Activated naive CD8-positive, alpha-beta T cell treated with anti-CD3 and anti-CD28 coated beads, Interleukin-2, amount 10 ng/mL, durations not matched to agents 7 days and 5 days (primary cell): Measurements from ENCODE around the gene MRPS16. TPM values are rescaled to one million over a fixed set of nuclear protein-coding genes. Genes with fewer than 3 reads are reported as not detected.

Source experiments
- ATAC-seq: fragments of 150-1000 bp; cut with Tn5 transposase; one replicate; pipeline ENCODE4 v1.10.0; 2021; ENCODE audit warnings: low read depth, moderate library complexity
- POLR2A ChIA-PET: fragments of 350-600 bp; sonication (Branson Sonifier 250); formaldehyde crosslinking; loops from one replicate; lab custom pipeline; 2021; ENCODE audit warnings: antibody characterized with exemption; lab: Charles Lee
- DNase-seq: peaks from one replicate; pipeline ENCODE4 v3.0.0; 2021
- H3K27ac Mint-ChIP-seq: one replicate; pipeline ENCODE4 v1.8.0; 2022; ENCODE audit warnings: mild to moderate bottlenecking, mixed read lengths
- H3K27me3 Mint-ChIP-seq: one replicate; pipeline ENCODE4 v1.8.0; 2022; ENCODE audit warnings: mild to moderate bottlenecking, moderate library complexity, mixed read lengths
- H3K36me3 Mint-ChIP-seq: one replicate; pipeline ENCODE4 v1.8.0; 2021; ENCODE audit warnings: mild to moderate bottlenecking, mixed read lengths
- H3K4me1 Mint-ChIP-seq: one replicate; pipeline ENCODE4 v1.8.0; 2021; ENCODE audit warnings: mixed read lengths
- H3K4me3 Mint-ChIP-seq: one replicate; pipeline ENCODE4 v1.8.0; 2022; ENCODE audit warnings: mild to moderate bottlenecking, moderate library complexity, mixed read lengths
- H3K9me3 Mint-ChIP-seq: one replicate; pipeline ENCODE4 v1.8.0; 2021; ENCODE audit warnings: mixed read lengths
- total RNA-seq, 2 experiments: library from RNA; stranded (reverse); gene quantifications; one replicate each; pipeline ENCODE4 v1.2.3, GENCODE V29; 2021

The MRPS16 gene
- total RNA-seq, 2 experiments from 2014 or later: 73.5 to 78.4 TPM

DNA sequence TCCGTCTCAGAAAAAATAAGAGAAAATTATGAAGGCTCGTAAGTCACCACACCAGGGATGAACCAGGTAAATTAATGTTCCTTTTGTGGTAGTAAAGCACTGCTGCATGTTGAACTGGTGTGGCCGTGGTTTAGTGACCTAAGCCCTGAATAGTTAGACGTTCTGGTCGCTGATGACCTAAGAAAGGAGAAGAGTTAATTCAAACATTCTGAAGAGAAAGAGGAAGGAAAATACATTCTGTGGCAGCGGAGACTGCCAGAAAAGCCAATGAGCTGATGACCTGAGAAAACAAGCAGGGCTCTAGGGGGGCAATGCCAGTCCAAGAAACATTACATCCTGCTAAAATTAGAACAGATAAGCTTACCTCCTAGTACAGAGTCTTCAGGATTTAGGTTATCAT is 22.9 kb downstream of the MRPS16 start:
- Mint-ChIP-seq H3K27me3 (no peaks in the 10 kb centered on the region), H3K4me1 (no peaks in the 10 kb centered on the region), H3K9me3 (no peaks in the 10 kb centered on the region), H3K27ac (no peak overlapping the region), H3K36me3 (peaks cover 7% of the 10 kb centered on the region), H3K4me3 (no peak overlapping the region)
- DNase-seq (no peak), ATAC-seq (no peak)
- POLR2A ChIA-PET: interaction anchor here (0.8 kb wide), 2 partner anchors 9 to 129 kb away, joined by 3 to 4 read pairs; partner anchors contain the start of gene CFAP70

DNA sequence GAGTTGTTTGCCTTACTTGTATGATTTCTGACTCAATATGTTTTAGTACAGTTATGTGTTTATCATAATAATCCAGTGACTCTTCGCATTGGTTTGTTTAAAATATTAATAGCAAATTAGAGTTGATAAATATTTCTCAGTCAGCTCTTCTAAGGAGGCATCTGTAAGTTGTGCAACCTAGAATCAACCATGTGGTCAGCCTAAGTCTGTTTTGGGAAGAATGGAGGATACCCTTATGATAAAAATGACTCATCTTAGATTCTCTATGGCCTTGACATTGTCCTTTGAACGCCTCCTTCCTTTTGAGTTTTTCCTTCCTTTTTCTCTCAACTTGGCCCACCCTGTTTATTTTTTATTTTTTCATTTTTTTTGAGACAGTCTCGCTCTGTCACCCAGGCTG is 24.2 kb downstream of the MRPS16 start:
- Mint-ChIP-seq H3K4me1 (no peaks in the 10 kb centered on the region), H3K27ac (no peak overlapping the region), H3K36me3 (peaks cover 7% of the 10 kb centered on the region), H3K27me3 (no peaks in the 10 kb centered on the region), H3K9me3 (no peaks in the 10 kb centered on the region), H3K4me3 (no peak overlapping the region)
- no peak for DNase-seq
- POLR2A ChIA-PET: no interaction called here
- no peak for ATAC-seq

DNA sequence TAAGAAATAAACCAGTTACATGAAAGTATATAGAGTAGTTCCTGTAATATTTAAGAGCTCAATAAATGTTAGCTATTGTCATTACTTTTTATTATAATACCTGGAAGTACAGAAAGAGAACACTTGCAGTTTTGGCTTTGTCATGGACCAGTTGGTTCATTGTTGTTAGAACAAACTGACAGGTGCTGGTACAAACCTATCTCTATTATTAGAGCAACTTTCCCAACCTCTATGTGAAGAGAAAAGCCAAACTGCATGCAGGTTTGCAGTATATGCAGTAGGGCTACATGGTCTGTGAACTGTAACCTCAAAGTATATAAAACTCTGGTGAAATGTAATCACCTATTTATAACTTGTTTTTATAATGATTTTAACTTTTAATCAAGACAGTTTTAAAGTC is 25.8 kb downstream of the MRPS16 start:
- H3K4me1 Mint-ChIP-seq: no peaks in the 10 kb centered on the region
- H3K9me3 Mint-ChIP-seq: no peaks in the 10 kb centered on the region
- DNase-seq (no peak), ATAC-seq (no peak)
- H3K4me3 Mint-ChIP-seq: no peak overlapping the region
- POLR2A ChIA-PET: interaction anchor here (1.4 kb wide), 1 partner anchor 21 kb away, joined by 3 read pairs; the partner anchor contains the start of gene DNAJC9
- H3K27ac Mint-ChIP-seq: no peak overlapping the region
- H3K27me3 Mint-ChIP-seq: no peaks in the 10 kb centered on the region
- H3K36me3 Mint-ChIP-seq: peaks cover 3% of the 10 kb centered on the region

DNA sequence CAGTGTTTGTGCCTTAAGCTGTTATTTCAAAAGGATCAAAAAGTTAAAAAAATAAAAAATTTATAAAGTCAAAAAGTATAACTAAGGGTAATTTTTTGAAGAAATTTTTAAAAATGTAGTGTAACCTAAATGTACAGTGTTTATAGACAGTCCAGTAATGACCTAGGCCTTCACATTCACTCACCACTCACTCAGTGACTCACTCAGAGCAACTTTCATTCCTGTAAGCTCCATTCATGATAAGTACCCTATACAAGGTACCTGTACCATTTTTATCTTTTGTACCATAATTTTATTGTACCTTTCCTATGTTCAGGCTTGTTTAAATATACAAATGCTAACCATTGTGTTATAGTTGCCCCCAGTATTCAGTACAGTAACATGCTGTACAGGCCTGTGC is 26.9 kb downstream of the MRPS16 start:
- H3K36me3 Mint-ChIP-seq: peaks cover 7% of the 10 kb centered on the region

DNA sequence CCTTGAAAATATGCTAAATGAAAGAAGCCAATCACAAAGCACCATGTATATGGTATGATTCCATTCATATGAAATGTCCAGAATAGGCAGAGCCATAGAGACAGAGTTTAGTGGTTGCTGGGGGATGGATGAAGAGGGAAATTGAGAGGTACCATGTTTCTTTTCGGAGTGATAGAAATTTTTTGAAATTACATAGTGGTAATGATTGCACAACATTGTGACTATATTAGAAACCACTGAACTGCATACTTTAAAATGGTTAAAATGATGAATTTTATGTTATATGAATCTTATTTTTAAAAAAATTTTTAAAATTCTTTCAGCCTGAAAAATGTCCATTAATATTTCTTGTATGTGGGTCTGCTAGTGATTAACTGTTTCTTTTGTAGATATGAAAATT is 31.5 kb downstream of the MRPS16 start:
- peaks cover 33% of the 10 kb centered on the region for H3K36me3 Mint-ChIP-seq
- H3K4me3 Mint-ChIP-seq: no peak overlapping the region
- no peaks in the 10 kb centered on the region for H3K27me3 Mint-ChIP-seq
- H3K27ac Mint-ChIP-seq: no peak overlapping the region
- peaks cover 8% of the 10 kb centered on the region for H3K4me1 Mint-ChIP-seq
- ATAC-seq (no peak), DNase-seq (no peak)
- no peaks in the 10 kb centered on the region for H3K9me3 Mint-ChIP-seq
- POLR2A ChIA-PET: no interaction called here

More for the DNA sequence above, 26.9 kb downstream of the MRPS16 start:
- ATAC-seq (no peak), DNase-seq (no peak)
- no peaks in the 10 kb centered on the region for H3K9me3 Mint-ChIP-seq
- H3K27ac Mint-ChIP-seq: no peak overlapping the region
- H3K4me3 Mint-ChIP-seq: no peak overlapping the region
- no peaks in the 10 kb centered on the region for H3K4me1 Mint-ChIP-seq
- POLR2A ChIA-PET: interaction anchor here (1.4 kb wide), 1 partner anchor 22 kb away, joined by 3 read pairs; the partner anchor contains the start of gene DNAJC9
- H3K27me3 Mint-ChIP-seq: no peaks in the 10 kb centered on the region

DNA sequence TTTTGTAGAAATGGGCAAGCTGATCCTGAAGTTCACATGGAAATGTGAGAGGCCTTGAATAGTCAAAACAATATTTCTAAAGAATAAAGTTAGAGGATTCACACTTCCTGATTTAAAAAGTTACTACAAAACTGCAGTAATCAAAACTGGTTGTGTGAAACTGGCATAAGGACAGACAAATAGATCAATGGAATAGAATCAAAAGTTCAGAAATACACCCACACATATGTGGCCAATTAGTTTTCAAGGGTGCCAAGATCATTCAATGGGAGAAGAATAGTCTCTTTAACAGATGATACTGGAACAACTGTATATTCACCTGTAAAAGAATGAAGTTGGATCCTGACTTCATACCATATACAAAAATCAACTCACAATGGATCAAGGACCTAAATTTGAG is 33.1 kb downstream of the MRPS16 start:
- Mint-ChIP-seq H3K4me1 (peaks cover 8% of the 10 kb centered on the region), H3K36me3 (peaks cover 41% of the 10 kb centered on the region), H3K27me3 (no peaks in the 10 kb centered on the region), H3K27ac (no peak overlapping the region), H3K9me3 (no peaks in the 10 kb centered on the region), H3K4me3 (no peak overlapping the region)
- no peak for ATAC-seq
- POLR2A ChIA-PET: interaction anchor here (1.2 kb wide), 1 partner anchor 28 kb away, joined by 3 read pairs; the partner anchor contains the start of gene DNAJC9
- no peak for DNase-seq

DNA sequence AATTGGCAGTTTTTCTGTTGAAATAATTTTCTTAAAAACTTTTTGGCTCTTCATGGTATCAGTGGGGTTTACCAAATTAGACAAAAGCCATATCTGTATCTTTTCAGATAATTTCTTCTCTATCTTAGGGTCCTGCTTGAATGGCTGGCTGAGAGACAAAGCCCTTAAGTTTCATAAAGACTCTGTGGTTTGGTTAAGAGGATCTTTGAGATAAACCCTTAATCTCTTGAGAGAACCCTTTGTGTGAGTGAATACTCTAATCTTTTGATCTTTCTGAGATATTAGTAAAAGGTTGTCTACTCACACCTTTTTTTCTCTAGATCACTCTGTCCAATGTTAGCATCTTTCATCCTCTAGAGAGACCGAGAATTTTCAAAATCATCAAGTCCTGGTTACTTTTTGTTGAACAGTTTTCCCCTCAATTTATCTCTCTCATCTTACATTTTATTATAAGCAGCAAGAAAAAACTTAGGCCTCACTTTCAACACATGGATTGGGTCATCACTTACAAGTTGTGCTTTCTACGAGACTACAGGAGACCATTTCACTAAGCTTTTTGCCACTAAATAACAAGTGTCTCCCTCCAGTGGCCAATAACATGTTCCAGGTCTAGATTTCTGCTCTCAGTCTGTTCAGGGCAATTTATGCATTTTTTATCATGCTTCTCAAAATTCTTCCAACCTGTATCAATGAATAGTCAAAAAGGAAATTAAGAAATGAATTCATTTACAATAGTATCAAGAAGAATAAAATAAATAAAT is 33.8 kb downstream of the MRPS16 start:
- no peak for ATAC-seq
- POLR2A ChIA-PET: interaction anchor here (1.2 kb wide), 1 partner anchor 28 kb away, joined by 3 read pairs; the partner anchor contains the start of gene DNAJC9
- Mint-ChIP-seq H3K36me3 (peaks cover 43% of the 10 kb centered on the region), H3K4me1 (peaks cover 8% of the 10 kb centered on the region), H3K9me3 (no peaks in the 10 kb centered on the region), H3K27me3 (no peaks in the 10 kb centered on the region), H3K4me3 (no peak overlapping the region), H3K27ac (no peak overlapping the region)
- no peak for DNase-seq

DNA sequence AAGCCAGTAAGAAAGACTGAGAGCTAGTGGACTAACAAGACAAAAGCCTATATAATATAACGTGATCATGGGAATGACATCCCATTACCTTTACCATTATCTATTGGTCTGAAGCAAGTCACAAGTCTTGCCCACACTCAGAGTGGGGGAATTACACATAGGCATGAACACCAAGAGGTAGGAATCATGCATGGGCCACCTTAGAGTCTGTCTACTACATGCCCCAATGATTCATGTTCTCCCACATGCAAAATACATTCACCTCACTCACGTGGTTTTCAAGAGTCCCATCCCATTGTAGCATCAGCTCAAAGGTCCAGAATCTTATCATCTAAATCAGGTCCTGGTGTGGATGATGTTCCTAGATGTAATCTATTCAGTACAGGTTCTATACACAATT is 34.8 kb downstream of the MRPS16 start:
- ATAC-seq (no peak), DNase-seq (no peak)
- H3K27me3 Mint-ChIP-seq: no peaks in the 10 kb centered on the region
- no peak overlapping the region for H3K27ac Mint-ChIP-seq
- H3K4me3 Mint-ChIP-seq: no peak overlapping the region
- H3K4me1 Mint-ChIP-seq: peaks cover 8% of the 10 kb centered on the region
- no peaks in the 10 kb centered on the region for H3K9me3 Mint-ChIP-seq
- H3K36me3 Mint-ChIP-seq: peaks cover 48% of the 10 kb centered on the region
- POLR2A ChIA-PET: no interaction called here

DNA sequence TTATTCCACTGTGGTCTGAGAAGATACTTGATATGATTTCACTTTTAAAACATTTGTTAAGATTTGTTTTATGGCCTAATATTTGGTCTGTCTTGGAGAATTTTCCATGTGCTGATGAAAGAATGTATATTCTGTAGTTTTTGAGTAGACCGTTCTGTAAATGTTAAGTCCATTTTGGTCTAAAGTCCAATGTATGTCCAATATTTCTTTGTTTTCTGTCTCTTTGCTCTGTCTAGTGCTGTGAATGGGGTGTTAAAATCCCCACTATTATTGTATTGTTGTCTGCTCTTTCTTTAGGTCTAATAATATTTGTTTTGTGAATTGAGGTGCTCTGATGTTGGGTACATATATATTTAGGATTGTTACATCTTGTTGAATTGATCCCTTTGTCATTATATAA is 36.7 kb downstream of the MRPS16 start:
- H3K27me3 Mint-ChIP-seq: no peaks in the 10 kb centered on the region
- DNase-seq (no peak), ATAC-seq (no peak)
- POLR2A ChIA-PET: no interaction called here
- no peak overlapping the region for H3K4me3 Mint-ChIP-seq
- no peak overlapping the region for H3K27ac Mint-ChIP-seq
- H3K36me3 Mint-ChIP-seq: peaks cover 45% of the 10 kb centered on the region
- peaks cover 8% of the 10 kb centered on the region for H3K4me1 Mint-ChIP-seq
- H3K9me3 Mint-ChIP-seq: no peaks in the 10 kb centered on the region

DNA sequence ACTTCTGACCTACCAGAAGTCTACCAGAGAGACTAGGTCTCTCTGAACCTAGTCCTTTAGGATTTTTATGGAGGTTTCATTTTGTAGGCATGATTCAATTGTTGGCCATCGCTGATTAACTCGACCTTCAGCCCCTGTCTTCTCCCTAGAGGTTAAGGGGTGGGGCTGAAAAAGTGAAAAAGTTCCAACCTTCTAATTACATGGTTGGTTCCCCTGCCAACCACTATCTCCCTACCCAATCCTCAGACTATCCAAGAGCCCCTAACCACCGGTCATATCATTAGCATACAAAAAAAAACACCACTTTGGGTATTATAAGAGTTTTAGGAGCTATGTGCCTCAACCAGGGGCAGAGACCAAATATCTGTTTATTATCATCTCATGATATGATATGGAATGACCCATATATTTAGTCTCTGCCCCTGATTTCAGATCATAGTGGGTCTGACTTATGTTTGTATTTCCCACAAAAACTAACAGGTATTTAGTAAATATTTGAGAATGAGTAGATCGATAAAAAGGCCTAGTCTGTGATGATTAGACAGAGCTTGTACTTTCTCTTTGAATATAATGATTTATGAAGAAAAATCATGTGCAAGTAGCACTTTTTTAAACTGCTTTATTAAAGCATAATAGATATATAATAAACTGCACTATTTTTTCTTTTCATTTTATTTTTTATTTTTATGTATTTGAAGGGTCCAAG is 41.2 kb downstream of the MRPS16 start:
- Mint-ChIP-seq H3K27me3 (no peaks in the 10 kb centered on the region), H3K4me1 (no peaks in the 10 kb centered on the region), H3K36me3 (peaks cover 30% of the 10 kb centered on the region), H3K9me3 (no peaks in the 10 kb centered on the region), H3K4me3 (no peak overlapping the region), H3K27ac (no peak overlapping the region)
- DNase-seq (no peak), ATAC-seq (no peak)
- POLR2A ChIA-PET: no interaction called here

DNA sequence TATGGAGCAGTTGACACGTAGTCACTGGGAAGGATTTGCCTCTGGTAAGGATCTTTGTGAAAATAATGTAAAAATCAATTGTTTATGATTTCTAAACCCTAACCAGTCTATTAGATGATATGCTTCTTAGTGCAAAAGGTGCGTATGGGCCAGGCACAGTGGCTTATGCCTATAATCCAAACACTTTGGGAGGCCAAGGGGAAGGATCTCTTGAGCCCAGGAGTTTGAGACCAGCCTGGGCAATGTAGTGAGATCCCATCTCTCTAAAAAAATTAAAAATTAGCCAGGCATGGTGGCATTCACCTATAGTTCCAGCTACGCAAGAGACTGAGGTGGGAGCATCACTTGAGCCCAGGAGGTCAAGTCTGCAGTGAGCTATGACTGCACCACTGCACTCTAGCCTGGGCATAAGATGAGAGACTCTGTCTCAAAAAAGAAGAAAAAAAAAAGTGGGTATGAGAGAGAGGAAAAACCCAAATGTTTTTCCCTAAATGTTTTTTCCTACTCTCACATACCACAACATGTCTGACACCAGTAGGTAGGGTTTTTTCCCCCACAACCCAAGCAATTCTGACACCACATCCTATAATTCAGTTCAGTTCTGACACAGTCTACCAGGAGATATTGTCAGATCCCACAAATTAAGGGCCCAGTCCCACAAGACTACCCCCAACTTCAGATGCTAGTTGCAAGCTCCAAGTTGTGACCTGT is 41.9 kb downstream of the MRPS16 start:
- no peak for ATAC-seq
- peaks cover 28% of the 10 kb centered on the region for H3K36me3 Mint-ChIP-seq
- no peak overlapping the region for H3K27ac Mint-ChIP-seq
- DNase-seq: no peak
- H3K9me3 Mint-ChIP-seq: peaks cover 3% of the 10 kb centered on the region
- no peak overlapping the region for H3K4me3 Mint-ChIP-seq
- H3K4me1 Mint-ChIP-seq: no peaks in the 10 kb centered on the region
- no peaks in the 10 kb centered on the region for H3K27me3 Mint-ChIP-seq
- POLR2A ChIA-PET: interaction anchor here (0.7 kb wide), 1 partner anchor 18 kb away, joined by 3 read pairs; no protein-coding TSS in a partner anchor

DNA sequence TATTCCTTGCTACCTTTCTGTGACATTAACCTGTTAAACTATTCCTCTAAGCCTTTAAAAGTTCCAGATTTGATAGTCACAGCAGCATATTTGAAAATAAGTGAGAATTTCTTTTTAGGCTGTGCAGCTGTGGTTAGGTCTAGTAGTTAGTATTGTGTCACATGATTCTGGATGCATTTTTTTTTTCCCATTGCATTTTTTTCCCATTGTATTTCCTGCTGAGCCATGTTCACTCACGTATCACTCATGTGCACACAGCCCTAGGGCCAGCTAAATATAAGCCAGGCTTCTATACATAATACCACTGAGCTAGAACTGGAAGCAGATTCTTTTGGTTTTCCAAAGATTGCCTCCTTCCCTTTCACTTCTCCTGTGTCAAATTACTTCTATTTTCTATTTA is 42.7 kb downstream of the MRPS16 start:
- Mint-ChIP-seq H3K9me3 (peaks cover 3% of the 10 kb centered on the region), H3K4me1 (no peaks in the 10 kb centered on the region), H3K27me3 (no peaks in the 10 kb centered on the region), H3K36me3 (peaks cover 31% of the 10 kb centered on the region), H3K27ac (no peak overlapping the region), H3K4me3 (no peak overlapping the region)
- no peak for DNase-seq
- POLR2A ChIA-PET: interaction anchor here (0.7 kb wide), 1 partner anchor 17 kb away, joined by 3 read pairs; no protein-coding TSS in a partner anchor
- ATAC-seq: no peak

DNA sequence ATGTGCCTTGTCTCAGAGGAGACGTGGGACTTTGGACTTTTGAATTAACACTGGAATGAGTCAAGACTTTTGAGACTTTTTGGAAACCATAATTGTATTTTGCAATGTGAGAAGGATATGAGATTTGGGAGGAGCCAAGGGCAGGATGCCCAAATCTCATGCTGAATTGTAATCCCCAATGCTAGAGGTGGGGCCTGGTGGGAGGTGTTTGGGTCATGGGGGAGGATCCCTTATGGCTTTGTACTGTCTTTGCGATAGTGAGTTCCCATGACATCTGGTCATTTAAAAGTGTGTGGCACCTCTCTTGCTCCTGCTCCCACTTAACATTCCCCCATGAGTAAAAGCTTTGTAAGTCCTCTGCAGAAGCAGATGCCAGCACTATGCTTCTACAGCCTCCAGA is 44.6 kb downstream of the MRPS16 start:
- peaks cover 23% of the 10 kb centered on the region for H3K36me3 Mint-ChIP-seq
- no peaks in the 10 kb centered on the region for H3K4me1 Mint-ChIP-seq
- H3K27ac Mint-ChIP-seq: no peak overlapping the region
- ATAC-seq (no peak), DNase-seq (no peak)
- no peak overlapping the region for H3K4me3 Mint-ChIP-seq
- H3K27me3 Mint-ChIP-seq: no peaks in the 10 kb centered on the region
- H3K9me3 Mint-ChIP-seq: peaks cover 3% of the 10 kb centered on the region
- POLR2A ChIA-PET: no interaction called here
